IMR-90 (cell line): Measurements from ENCODE around the gene PRSS50. TPM values are rescaled to one million over a fixed set of nuclear protein-coding genes. Genes with fewer than 3 reads are reported as not detected.

Experiments used
- ATAC-seq: fragments of 200-7000 bp; cut with Tn5 transposase; 2 replicates; pipeline ENCODE4 v1.9.1; 2020; ENCODE audit warnings: low read depth, mild to moderate bottlenecking, moderate library complexity
- BruUV-seq: library from RNA; stranded (reverse); fragments of 400-500 nt; replicated peaks from 2 replicates; lab custom pipeline; 2021; lab: Mats Ljungman, UMichigan
- CTCF ChIA-PET: fragments of 300-600 bp; formaldehyde crosslinking; extraction: SDS; loops from one replicate; lab custom pipeline; 2021; ENCODE audit warnings: antibody characterized with exemption; lab: Yijun Ruan, JAX
- POLR2A ChIA-PET: fragments of 300-600 bp; sonication (Branson Sonifier 250); formaldehyde crosslinking; loops from one replicate; lab custom pipeline; 2022; ENCODE audit warnings: antibody characterized with exemption; ENCODE audit not compliant: unreplicated experiment; lab: Charles Lee
- DNase-seq: peaks from one replicate; pipeline ENCODE4 v3.0.0; 2013
- H2AFZ ChIP-seq: replicated peaks from 2 replicates; pipeline ENCODE3; 2013; ENCODE audit warnings: low read length, mild to moderate bottlenecking; ENCODE audit not compliant: poor library complexity
- H2AK5ac ChIP-seq: 2 replicates; pipeline ENCODE4 v1.6.1; 2013; ENCODE audit warnings: low read depth, low read length, inconsistent platforms
- H2AK9ac ChIP-seq: replicated peaks from 2 replicates; pipeline ENCODE3; 2013; ENCODE audit warnings: mild to moderate bottlenecking, low read depth, low read length, moderate library complexity; ENCODE audit not compliant: poor library complexity
- H2BK120ac ChIP-seq: 2 replicates; pipeline ENCODE4 v1.6.1; 2013; ENCODE audit warnings: low read depth, low read length, inconsistent platforms
- H2BK15ac ChIP-seq: 3 replicates; pipeline ENCODE4 v1.6.1; 2013; ENCODE audit warnings: low read depth, low read length, inconsistent platforms
- H2BK20ac ChIP-seq: 2 replicates; pipeline ENCODE4 v1.6.1; 2013; ENCODE audit warnings: low read depth, mild to moderate bottlenecking, inconsistent platforms, low read length, moderate library complexity
- H2BK5ac ChIP-seq: 2 replicates; pipeline ENCODE4 v1.6.1; 2013; ENCODE audit warnings: mild to moderate bottlenecking, low read depth, low read length, inconsistent platforms; ENCODE audit not compliant: poor library complexity, severe bottlenecking
- H3K14ac ChIP-seq: replicated peaks from 2 replicates; pipeline ENCODE4 v1.6.1; 2013; ENCODE audit warnings: low read depth, low read length, inconsistent platforms
- H3K18ac ChIP-seq: 2 replicates; pipeline ENCODE4 v1.6.1; 2013; ENCODE audit warnings: low read depth, low read length, control low read depth
- H3K23ac ChIP-seq: 2 replicates; pipeline ENCODE4 v1.6.1; 2013; ENCODE audit warnings: low read depth, low read length, inconsistent platforms
- H3K27ac ChIP-seq: 2 replicates; pipeline ENCODE4 v1.5.1; 2013; ENCODE audit warnings: mild to moderate bottlenecking, control low read depth, low read length; ENCODE audit not compliant: insufficient read depth
- H3K27me3 ChIP-seq: 2 replicates; pipeline ENCODE4 v1.6.1; 2013; ENCODE audit warnings: low read length; ENCODE audit not compliant: control insufficient read depth, insufficient read depth
- H3K36me3 ChIP-seq: 2 replicates; pipeline ENCODE4 v1.6.1; 2013; ENCODE audit warnings: low read length, mixed read lengths; ENCODE audit not compliant: control insufficient read depth, insufficient read depth
- H3K4ac ChIP-seq: 2 replicates; pipeline ENCODE4 v1.6.1; 2013; ENCODE audit warnings: low read depth, low read length, inconsistent platforms
- H3K4me1 ChIP-seq: 2 replicates; pipeline ENCODE4 v1.6.1; 2013; ENCODE audit warnings: low read length, mixed read lengths; ENCODE audit not compliant: control insufficient read depth, insufficient read depth
- H3K4me2 ChIP-seq: 2 replicates; pipeline ENCODE4 v1.6.1; 2013; ENCODE audit warnings: low read depth, mild to moderate bottlenecking, control low read depth, low read length, moderate library complexity
- H3K4me3 ChIP-seq: 2 replicates; pipeline ENCODE4 v1.5.1; 2013; ENCODE audit warnings: low read depth, mild to moderate bottlenecking, control low read depth, low read length, moderate library complexity; ENCODE audit not compliant: insufficient read depth
- H3K56ac ChIP-seq: 2 replicates; pipeline ENCODE4 v1.6.1; 2013; ENCODE audit warnings: low read length, inconsistent platforms; ENCODE audit not compliant: insufficient read depth; ENCODE audit errors: extremely low read depth
- H3K79me1 ChIP-seq, 2 experiments: 2 replicates each; pipeline ENCODE4 v1.6.1; 2013; ENCODE audit warnings: low read length in 2 of 2, inconsistent platforms in 1 of 2, low read depth in 1 of 2
- H3K9ac ChIP-seq: 2 replicates; pipeline ENCODE4 v1.6.1; 2013; ENCODE audit warnings: low read depth, low read length, control low read depth
- H3K9me1 ChIP-seq: 2 replicates; pipeline ENCODE4 v1.6.1; 2013; ENCODE audit warnings: low read length, inconsistent platforms; ENCODE audit not compliant: insufficient read depth
- H3K9me3 ChIP-seq: 2 replicates; pipeline ENCODE4 v1.6.1; 2013; ENCODE audit warnings: low read length; ENCODE audit not compliant: control insufficient read depth, insufficient read depth
- H4K20me1 ChIP-seq: 2 replicates; pipeline ENCODE4 v1.6.1; 2013; ENCODE audit warnings: low read length, inconsistent platforms; ENCODE audit not compliant: insufficient read depth
- H4K5ac ChIP-seq: 2 replicates; pipeline ENCODE4 v1.6.1; 2013; ENCODE audit warnings: mild to moderate bottlenecking, low read depth, low read length, control low read depth
- H4K8ac ChIP-seq, 2 experiments: 2 replicates each; pipeline ENCODE4 v1.6.1; 2013; ENCODE audit warnings: low read depth in 2 of 2, low read length in 2 of 2, control low read depth in 1 of 2, inconsistent platforms in 1 of 2
- H4K91ac ChIP-seq: 2 replicates; pipeline ENCODE4 v1.6.1; 2013; ENCODE audit warnings: low read depth, low read length, inconsistent platforms; ENCODE audit not compliant: insufficient read depth
- BHLHE40 ChIP-seq: fragments of 150-350 bp; IDR thresholded peaks from 2 replicates; pipeline ENCODE4 v1.6.1; 2016; ENCODE audit warnings: mild to moderate bottlenecking, low read depth, low read length
- CEBPB ChIP-seq: IDR thresholded peaks from 2 replicates; pipeline ENCODE4 v1.6.1; 2012; ENCODE audit warnings: low read depth, low read length, improper control_type of control experiment
- FOS ChIP-seq: fragments of 150-350 bp; IDR thresholded peaks from 2 replicates; pipeline ENCODE4 v1.6.1; 2016; ENCODE audit warnings: low read depth, low read length
- MAFK ChIP-seq: IDR thresholded peaks from 2 replicates; pipeline ENCODE4 v1.6.1; 2012; ENCODE audit warnings: low read depth, low read length, improper control_type of control experiment
- MAZ ChIP-seq: IDR thresholded peaks from 2 replicates; pipeline ENCODE4 v1.6.1; 2012; ENCODE audit warnings: low read depth, mild to moderate bottlenecking, low read length, improper control_type of control experiment, moderate library complexity, borderline replicate concordance
- MXI1 ChIP-seq: IDR thresholded peaks from 2 replicates; pipeline ENCODE4 v1.6.1; 2012; ENCODE audit warnings: low read depth, mild to moderate bottlenecking, low read length, moderate library complexity, borderline replicate concordance
- NFE2L2 ChIP-seq: fragments of 150-350 bp; IDR thresholded peaks from 2 replicates; pipeline ENCODE4 v1.6.1; 2016; ENCODE audit warnings: low read depth, mild to moderate bottlenecking, low read length
- POLR2A ChIP-seq: IDR thresholded peaks from 2 replicates; pipeline ENCODE4 v1.6.1; 2012; ENCODE audit warnings: mild to moderate bottlenecking, low read depth, low read length
- RAD21 ChIP-seq: IDR thresholded peaks from 2 replicates; pipeline ENCODE4 v1.6.1; 2012; ENCODE audit warnings: low read length, improper control_type of control experiment
- RCOR1 ChIP-seq: IDR thresholded peaks from 2 replicates; pipeline ENCODE4 v1.6.1; 2012; ENCODE audit warnings: mild to moderate bottlenecking, low read length, improper control_type of control experiment; ENCODE audit not compliant: insufficient replicate concordance
- RFX5 ChIP-seq: IDR thresholded peaks from 2 replicates; pipeline ENCODE4 v1.8.0; 2012; ENCODE audit warnings: low read depth, mild to moderate bottlenecking, low read length, moderate library complexity
- SMC3 ChIP-seq: fragments of 150-350 bp; IDR thresholded peaks from 2 replicates; pipeline ENCODE4 v1.6.1; 2016; ENCODE audit warnings: low read depth, mild to moderate bottlenecking, antibody characterized with exemption, low read length, moderate library complexity
- WGBS, 2 experiments: methylation state at CpG; one replicate each; pipeline versions ENCODE4 v1.1.5 to v1.1.7; 2013; ENCODE audit warnings: missing lambda C conversion rate in 2 of 2; ENCODE audit not compliant: insufficient read length in 1 of 2; ENCODE audit errors: extremely low coverage in 2 of 2; 5-methylcytosine and 5-hydroxymethylcytosine counted together
- dilution Hi-C: fragments of 300-500 bp; cut with HindIII; formaldehyde crosslinking; loops from one replicate; pipeline ENCODE4 v1.14.3; 2018; ENCODE audit warnings: low sequenced_read_pairs; ENCODE audit not compliant: unreplicated experiment
- in situ Hi-C: fragments of 300-500 bp; cut with MboI; formaldehyde crosslinking; loops from 3 replicates; pipeline ENCODE4 v1.14.3; 2019; ENCODE audit warnings: low sequenced_read_pairs, inconsistent platforms, mixed read lengths
- intact Hi-C: fragments of 100-400 bp; cut with micrococcal nuclease; formaldehyde crosslinking; loops from 2 replicates; pipeline ENCODE4 v1.10.0; 2022
- polyA plus RNA-seq, 3 experiments: library from polyadenylated mRNA; depleted of rRNA; stranded (reverse); fragments of >200 nt; gene quantifications; 2 replicates each; pipeline ENCODE4 v1.2.3, GENCODE V29; 2012; ENCODE audit warnings: low replicate concordance in 1 of 3
- total RNA-seq: library from RNA; depleted of rRNA; stranded (reverse); fragments of >200 nt; gene quantifications from 2 replicates; pipeline ENCODE4 v1.2.3, GENCODE V29; 2012
- TF ChIP-seq, protein P1 (sequence below): fragments of 150-350 bp; IDR thresholded peaks from 2 replicates; pipeline ENCODE4 v1.6.1; 2016; ENCODE audit warnings: low read depth, mild to moderate bottlenecking, low read length, moderate library complexity, borderline replicate concordance
- TF ChIP-seq, protein P2 (sequence below): fragments of 150-350 bp; IDR thresholded peaks from 2 replicates; pipeline ENCODE4 v1.6.1; 2017; ENCODE audit warnings: mild to moderate bottlenecking, antibody characterized with exemption, low read length, low read depth
- TF ChIP-seq, protein P3 (sequence below): conservative IDR thresholded peaks from 2 replicates; pipeline ENCODE4 v1.5.1; 2012; ENCODE audit warnings: mild to moderate bottlenecking, low read depth, low read length, improper control_type of control experiment

The PRSS50 gene
- total and polyA plus RNA-seq, 2 of the 4 experiments (the other 2 are of a cell fraction), result not detected

DNA sequence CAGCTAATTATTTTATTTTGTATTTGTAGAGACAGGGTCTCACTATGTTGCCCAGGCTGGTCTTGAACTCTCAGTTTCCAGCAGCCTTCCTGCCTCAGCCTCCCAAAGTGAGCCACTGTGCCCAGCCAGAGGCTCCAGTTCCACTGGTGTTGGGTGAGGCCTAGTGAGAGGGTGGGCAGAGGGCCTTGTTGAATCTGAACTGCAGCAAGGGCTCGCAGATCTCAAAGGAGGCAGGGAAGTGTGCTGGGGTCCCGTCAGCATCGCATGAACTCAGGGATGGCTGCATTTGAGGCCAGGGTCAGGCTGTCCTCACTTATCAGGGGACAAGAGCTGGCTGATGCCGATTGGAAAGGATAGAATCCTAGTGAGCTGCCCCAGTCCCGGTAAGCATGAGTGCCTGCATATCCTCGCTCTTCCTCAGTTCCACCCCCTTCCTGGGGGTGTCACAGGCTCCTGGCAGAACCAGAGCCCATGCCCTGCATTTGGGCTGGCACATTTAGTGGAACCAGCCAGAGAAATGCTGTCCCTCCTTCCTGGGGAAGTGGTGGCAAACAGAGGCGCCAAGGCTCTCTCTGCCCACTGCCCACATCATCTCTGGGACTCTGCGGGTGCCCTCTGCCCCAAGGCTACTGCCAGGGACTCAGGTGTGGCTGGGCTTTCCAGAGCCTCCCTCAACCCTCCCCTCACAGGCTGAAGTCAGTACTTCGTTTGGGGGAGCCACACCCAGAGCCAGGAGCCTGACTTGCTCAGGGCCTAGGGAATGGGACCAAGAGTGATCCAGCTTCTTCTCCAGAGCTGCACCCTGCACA is 48.3 kb downstream of the PRSS50 start:
- no peak overlapping the region for H2AFZ ChIP-seq
- H2BK15ac ChIP-seq, result no peak overlapping the region
- H3K79me1 ChIP-seq, result no peaks in the 10 kb centered on the region
- no peak overlapping the region for H3K23ac ChIP-seq
- H3K9me3 ChIP-seq, result no peaks in the 10 kb centered on the region
- no peak overlapping the region for H3K14ac ChIP-seq
- H3K18ac ChIP-seq, result no peak overlapping the region
- ATAC-seq, result no peak
- no peak overlapping the region for H3K4ac ChIP-seq
- no peak for DNase-seq
- in situ Hi-C loops (no loop called here), dilution Hi-C loops (no loop called here), intact Hi-C loops (no loop called here)
- no peaks in the 10 kb centered on the region for H4K20me1 ChIP-seq
- POLR2A ChIA-PET, result no interaction called here
- H2BK120ac ChIP-seq, result no peak overlapping the region
- H4K5ac ChIP-seq, result no peak overlapping the region
- no peak overlapping the region for H3K56ac ChIP-seq
- no peak overlapping the region for H2AK5ac ChIP-seq
- H3K9ac ChIP-seq, result no peak overlapping the region
- H3K4me2 ChIP-seq, result no peak overlapping the region
- BruUV-seq, result no TSS peak
- H2AK9ac ChIP-seq, result peak overlapping the region; percentile 19
- H3K27me3 ChIP-seq, result peaks cover 2% of the 10 kb centered on the region; the same call in 1 of the 2 replicates
- peaks cover 4% of the 10 kb centered on the region; the same call in 1 of the 2 replicates for H3K36me3 ChIP-seq
- no peak overlapping the region for H2BK20ac ChIP-seq
- H3K4me1 ChIP-seq, result no peaks in the 10 kb centered on the region
- no peak overlapping the region for H2BK5ac ChIP-seq
- H3K4me3 ChIP-seq, result no peak overlapping the region
- H4K8ac ChIP-seq, result no peak overlapping the region
- CTCF ChIA-PET, result interaction anchor here (1.2 kb wide), 1 partner anchor 181 kb away, joined by 3 read pairs; no protein-coding TSS in a partner anchor
- H3K27ac ChIP-seq, result no peak overlapping the region
- H4K91ac ChIP-seq, result no peak overlapping the region
- WGBS, 2 experiments, result 79% methylated on average over 7 of the region's 9 CpGs; no CpG with 5 or more reads in 1 of the 2 experiments
- H3K9me1 ChIP-seq, result no peaks in the 10 kb centered on the region; the same call in 1 of the 2 replicates
- no peak for TF ChIP-seq RFX5
- TF ChIP-seq, protein P1, sequence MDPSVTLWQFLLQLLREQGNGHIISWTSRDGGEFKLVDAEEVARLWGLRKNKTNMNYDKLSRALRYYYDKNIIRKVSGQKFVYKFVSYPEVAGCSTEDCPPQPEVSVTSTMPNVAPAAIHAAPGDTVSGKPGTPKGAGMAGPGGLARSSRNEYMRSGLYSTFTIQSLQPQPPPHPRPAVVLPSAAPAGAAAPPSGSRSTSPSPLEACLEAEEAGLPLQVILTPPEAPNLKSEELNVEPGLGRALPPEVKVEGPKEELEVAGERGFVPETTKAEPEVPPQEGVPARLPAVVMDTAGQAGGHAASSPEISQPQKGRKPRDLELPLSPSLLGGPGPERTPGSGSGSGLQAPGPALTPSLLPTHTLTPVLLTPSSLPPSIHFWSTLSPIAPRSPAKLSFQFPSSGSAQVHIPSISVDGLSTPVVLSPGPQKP, result no peak
- TF ChIP-seq, protein P2, sequence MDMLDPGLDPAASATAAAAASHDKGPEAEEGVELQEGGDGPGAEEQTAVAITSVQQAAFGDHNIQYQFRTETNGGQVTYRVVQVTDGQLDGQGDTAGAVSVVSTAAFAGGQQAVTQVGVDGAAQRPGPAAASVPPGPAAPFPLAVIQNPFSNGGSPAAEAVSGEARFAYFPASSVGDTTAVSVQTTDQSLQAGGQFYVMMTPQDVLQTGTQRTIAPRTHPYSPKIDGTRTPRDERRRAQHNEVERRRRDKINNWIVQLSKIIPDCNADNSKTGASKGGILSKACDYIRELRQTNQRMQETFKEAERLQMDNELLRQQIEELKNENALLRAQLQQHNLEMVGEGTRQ, result no peak
- no peak for TF ChIP-seq BHLHE40
- TF ChIP-seq MAFK, result no peak
- TF ChIP-seq, protein P3, sequence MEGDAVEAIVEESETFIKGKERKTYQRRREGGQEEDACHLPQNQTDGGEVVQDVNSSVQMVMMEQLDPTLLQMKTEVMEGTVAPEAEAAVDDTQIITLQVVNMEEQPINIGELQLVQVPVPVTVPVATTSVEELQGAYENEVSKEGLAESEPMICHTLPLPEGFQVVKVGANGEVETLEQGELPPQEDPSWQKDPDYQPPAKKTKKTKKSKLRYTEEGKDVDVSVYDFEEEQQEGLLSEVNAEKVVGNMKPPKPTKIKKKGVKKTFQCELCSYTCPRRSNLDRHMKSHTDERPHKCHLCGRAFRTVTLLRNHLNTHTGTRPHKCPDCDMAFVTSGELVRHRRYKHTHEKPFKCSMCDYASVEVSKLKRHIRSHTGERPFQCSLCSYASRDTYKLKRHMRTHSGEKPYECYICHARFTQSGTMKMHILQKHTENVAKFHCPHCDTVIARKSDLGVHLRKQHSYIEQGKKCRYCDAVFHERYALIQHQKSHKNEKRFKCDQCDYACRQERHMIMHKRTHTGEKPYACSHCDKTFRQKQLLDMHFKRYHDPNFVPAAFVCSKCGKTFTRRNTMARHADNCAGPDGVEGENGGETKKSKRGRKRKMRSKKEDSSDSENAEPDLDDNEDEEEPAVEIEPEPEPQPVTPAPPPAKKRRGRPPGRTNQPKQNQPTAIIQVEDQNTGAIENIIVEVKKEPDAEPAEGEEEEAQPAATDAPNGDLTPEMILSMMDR, result no peak
- no peak for TF ChIP-seq CEBPB
- TF ChIP-seq RCOR1, result no peak
- TF ChIP-seq MXI1, result no peak
- no peak for TF ChIP-seq FOS
- no peak for TF ChIP-seq RAD21
- no peak for TF ChIP-seq NFE2L2
- no peak for TF ChIP-seq SMC3
- TF ChIP-seq MAZ, result no peak
- TF ChIP-seq POLR2A, result no peak
